Right lobe of liver (tissue), 6 donors: Measurements from ENCODE around the gene MYO5B. TPM values are rescaled to one million over a fixed set of nuclear protein-coding genes. Genes with fewer than 3 reads are reported as not detected.

Experiments used
- ATAC-seq, 4 donors: fragments of 200-7000 bp; cut with Tn5 transposase; one replicate each; pipeline ENCODE4 v1.9.1; 2020; ENCODE audit warnings: mild to moderate bottlenecking in 4 of 4, moderate library complexity in 4 of 4
- DNase-seq, 3 donors: peaks; one replicate each; pipeline ENCODE4 v3.0.0-alpha.2; 2020
- H3K27ac ChIP-seq, 3 donors: fragments of 200-600 bp; one replicate each; pipeline ENCODE4 v1.8.0; 2022
- H3K27me3 ChIP-seq, 2 donors: fragments of 200-600 bp; one replicate each; pipeline ENCODE4 v1.8.0; 2022
- H3K36me3 ChIP-seq, 4 donors: fragments of 200-600 bp; sonication (generic) in 1 of 4; one replicate each; pipeline versions ENCODE4 v1.5.1 to v1.8.0; 2017 to 2022; ENCODE audit warnings: control low read depth in 1 of 4
- H3K4me1 ChIP-seq, 4 donors: fragments of 200-600 bp; sonication (generic) in 1 of 4; one replicate each; pipeline versions ENCODE4 v1.5.1 to v1.8.0; 2017 to 2022; ENCODE audit warnings: control low read depth in 1 of 4
- H3K4me3 ChIP-seq, 3 donors: fragments of 200-600 bp; one replicate each; pipeline ENCODE4 v1.8.0; 2022
- H3K9me3 ChIP-seq, 4 donors: fragments of 200-600 bp; sonication (generic) in 1 of 4; one replicate each; pipeline versions ENCODE4 v1.5.1 to v1.8.0; 2017 to 2022; ENCODE audit warnings: control low read depth in 1 of 4
- POLR2A ChIP-seq: fragments of 450-650 bp; IDR thresholded peaks from one replicate; pipeline ENCODE4 v1.6.1; 2017; ENCODE audit warnings: antibody characterized with exemption, mild to moderate bottlenecking
- WGBS: methylation state at CpG from one replicate; pipeline ENCODE4 v1.1.6; 2018; ENCODE audit warnings: low coverage, low lambda C conversion rate; ENCODE audit not compliant: insufficient coverage; ENCODE audit errors: missing lambda C conversion rate; 5-methylcytosine and 5-hydroxymethylcytosine counted together
- intact Hi-C, 2 donors: fragments of 100-400 bp; cut with DNase I; formaldehyde crosslinking; loops; one replicate each; pipeline versions ENCODE4 v1.11.2 to v1.14.1; 2022
- total RNA-seq, 6 experiments: library from RNA; depleted of rRNA in 2 of 6; stranded (reverse); fragments of >200 nt in 2 of 6; fragmentation: NEBNext Ultra II Directional in 3 of 6; extraction: Animal tissue kit (Norgen Biotek cat#: 25700) in 3 of 6; gene quantifications; one replicate each; pipeline versions ENCODE4 v1.1.0 to v1.2.4, GENCODE V29; 2016 to 2023
- TF ChIP-seq, protein P1 (sequence below), 4 donors: fragments of 200-600 bp in 3 of 4; fragments of 450-650 bp in 1 of 4; IDR thresholded peaks; one replicate each; pipeline versions ENCODE4 v1.5.1 to v1.8.0; 2016 to 2022; ENCODE audit warnings: antibody characterized with exemption in 4 of 4, mild to moderate bottlenecking in 2 of 4
- donor health status: DM: no; HTN: yes; CAD: no.
- donor health status: DM: no; HTN: no; CAD: no.
- donor health status: DM: no; HTN: no; CAD: no.
- donor health status: DM: no; HTN: yes; CAD: no.
- donor health status: DM: no; HTN: yes; CAD: no.

MYO5B gene
- total RNA-seq, 6 experiments from 2014 or later = 13.4 to 25.1 (median 16.6) TPM

DNA sequence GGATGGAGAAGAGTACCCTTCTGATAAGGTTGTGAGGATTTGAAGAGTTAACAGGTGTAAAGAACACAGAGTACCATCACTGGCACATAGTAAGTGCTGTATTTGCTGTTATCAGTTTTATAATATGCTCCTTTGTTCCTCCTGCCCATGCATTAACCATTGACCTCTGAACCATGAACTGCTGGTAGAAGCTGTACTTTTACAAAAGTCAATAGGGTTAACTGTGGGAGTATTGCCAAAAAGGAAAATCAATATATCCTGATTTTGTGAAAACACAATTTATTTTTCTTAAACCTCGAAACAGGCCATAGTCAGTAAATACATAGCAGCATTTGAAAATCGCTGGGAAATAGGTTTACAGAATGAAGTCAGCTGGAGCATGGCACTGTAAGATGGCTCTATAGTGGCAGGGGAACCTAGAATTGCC is 362.7 kb downstream of the MYO5B start:
- Histone ChIP-seq H3K36me3 (no peaks in the 10 kb centered on the region), H3K4me3 (no peak overlapping the region), H3K4me1 (peaks cover 0 to 56% (median 26%) of the 10 kb centered on the region in 4 donors), H3K27me3 (no peaks in the 10 kb centered on the region), H3K9me3 (no peaks in the 10 kb centered on the region), H3K27ac (peak overlapping the region in 2 of 3 donors; percentile 83 to 91)
- WGBS = 30% methylated on average over 2 of the region's 2 CpGs
- DNase-seq (no peak), ATAC-seq (peak; percentile 44 to 82 (median 61))
- TF ChIP-seq, protein P1, sequence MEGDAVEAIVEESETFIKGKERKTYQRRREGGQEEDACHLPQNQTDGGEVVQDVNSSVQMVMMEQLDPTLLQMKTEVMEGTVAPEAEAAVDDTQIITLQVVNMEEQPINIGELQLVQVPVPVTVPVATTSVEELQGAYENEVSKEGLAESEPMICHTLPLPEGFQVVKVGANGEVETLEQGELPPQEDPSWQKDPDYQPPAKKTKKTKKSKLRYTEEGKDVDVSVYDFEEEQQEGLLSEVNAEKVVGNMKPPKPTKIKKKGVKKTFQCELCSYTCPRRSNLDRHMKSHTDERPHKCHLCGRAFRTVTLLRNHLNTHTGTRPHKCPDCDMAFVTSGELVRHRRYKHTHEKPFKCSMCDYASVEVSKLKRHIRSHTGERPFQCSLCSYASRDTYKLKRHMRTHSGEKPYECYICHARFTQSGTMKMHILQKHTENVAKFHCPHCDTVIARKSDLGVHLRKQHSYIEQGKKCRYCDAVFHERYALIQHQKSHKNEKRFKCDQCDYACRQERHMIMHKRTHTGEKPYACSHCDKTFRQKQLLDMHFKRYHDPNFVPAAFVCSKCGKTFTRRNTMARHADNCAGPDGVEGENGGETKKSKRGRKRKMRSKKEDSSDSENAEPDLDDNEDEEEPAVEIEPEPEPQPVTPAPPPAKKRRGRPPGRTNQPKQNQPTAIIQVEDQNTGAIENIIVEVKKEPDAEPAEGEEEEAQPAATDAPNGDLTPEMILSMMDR (IDR thresholded peaks at IDR 0.05) = no peak
- TF ChIP-seq POLR2A = no peak
- intact Hi-C loops = no loop called here

DNA sequence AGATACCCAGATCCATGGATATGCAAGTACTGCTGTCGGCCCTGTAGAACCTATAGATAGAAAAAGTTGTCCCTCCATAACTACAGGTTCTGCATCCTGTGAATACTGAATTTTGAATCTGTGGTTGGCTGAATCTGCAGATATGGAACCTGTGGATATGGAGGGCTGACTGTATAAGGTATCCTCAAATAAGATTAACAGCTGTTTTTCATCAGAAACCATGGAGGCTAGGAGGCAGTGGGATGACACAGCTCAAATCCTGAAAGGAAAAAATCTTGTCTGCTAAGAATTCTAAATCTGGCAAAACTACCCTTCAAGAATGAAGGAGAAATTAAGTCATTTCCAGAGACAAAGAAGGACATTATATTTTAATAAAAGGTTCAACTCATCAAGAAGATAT is 367.0 kb downstream of the MYO5B start:
- Histone ChIP-seq H3K4me1 (peaks cover 0 to 32% (median 12%) of the 10 kb centered on the region in 4 donors), H3K9me3 (no peaks in the 10 kb centered on the region), H3K36me3 (no peaks in the 10 kb centered on the region), H3K27me3 (no peaks in the 10 kb centered on the region), H3K27ac (no peak overlapping the region), H3K4me3 (no peak overlapping the region)
- no peak for TF ChIP-seq POLR2A
- TF ChIP-seq, protein P1 (IDR thresholded peaks at IDR 0.05) = no peak
- 100% methylated on average over 1 of the region's 1 CpG for WGBS
- intact Hi-C loops = no loop called here
- ATAC-seq (no peak), DNase-seq (no peak)

DNA sequence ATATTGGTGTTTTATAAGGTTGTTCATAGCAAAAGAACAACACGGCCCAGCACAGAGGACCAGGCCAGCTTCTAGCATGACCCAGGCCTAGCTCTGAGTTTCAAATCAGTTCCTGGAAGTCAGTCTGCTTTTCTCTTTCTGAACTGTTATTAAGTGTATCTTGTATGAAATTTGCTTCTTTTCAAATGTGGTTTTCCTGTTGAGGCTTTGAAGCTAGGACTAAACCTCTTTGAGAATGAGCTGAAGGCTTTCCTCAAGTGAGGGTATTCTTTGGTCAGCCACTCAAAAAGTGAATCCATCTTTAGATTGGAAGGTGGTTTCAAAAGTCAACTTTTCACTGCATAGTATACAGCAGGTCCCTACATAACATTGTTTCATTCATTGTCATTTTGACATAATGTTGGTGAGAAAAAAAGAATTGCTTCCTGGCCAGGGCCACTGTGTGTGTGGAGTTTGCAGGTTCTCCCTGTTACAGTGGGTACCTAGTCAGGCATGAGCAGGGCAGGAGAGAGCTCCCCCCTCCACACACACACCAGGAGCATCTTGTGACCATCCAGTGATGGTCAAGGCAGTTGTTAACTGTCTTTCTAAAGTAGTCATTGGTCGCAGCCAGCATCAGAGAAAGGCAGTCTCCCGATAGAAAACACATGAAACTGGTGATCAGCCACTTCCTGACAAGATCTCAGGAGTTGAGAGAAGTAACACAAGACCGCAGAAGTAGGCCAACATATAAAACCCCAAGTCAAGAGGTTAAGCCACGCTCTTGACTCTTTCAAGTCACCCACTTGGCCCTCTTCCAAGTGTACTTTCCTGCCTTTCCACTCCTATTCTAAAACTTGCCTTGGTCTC is 374.9 kb downstream of the MYO5B start:
- ATAC-seq (peak in 2 of 4 donors; percentile 23 to 28), DNase-seq (no peak)
- intact Hi-C loops = no loop called here
- Histone ChIP-seq H3K27ac (peak overlapping the region in 1 of 3 donors; percentile 31), H3K36me3 (no peaks in the 10 kb centered on the region), H3K4me3 (no peak overlapping the region), H3K9me3 (no peaks in the 10 kb centered on the region), H3K27me3 (no peaks in the 10 kb centered on the region), H3K4me1 (peaks cover 0 to 27% (median 6%) of the 10 kb centered on the region in 4 donors)
- WGBS = 44% methylated on average over 3 of the region's 5 CpGs
- TF ChIP-seq POLR2A = no peak
- TF ChIP-seq, protein P1 (IDR thresholded peaks at IDR 0.05) = no peak

DNA sequence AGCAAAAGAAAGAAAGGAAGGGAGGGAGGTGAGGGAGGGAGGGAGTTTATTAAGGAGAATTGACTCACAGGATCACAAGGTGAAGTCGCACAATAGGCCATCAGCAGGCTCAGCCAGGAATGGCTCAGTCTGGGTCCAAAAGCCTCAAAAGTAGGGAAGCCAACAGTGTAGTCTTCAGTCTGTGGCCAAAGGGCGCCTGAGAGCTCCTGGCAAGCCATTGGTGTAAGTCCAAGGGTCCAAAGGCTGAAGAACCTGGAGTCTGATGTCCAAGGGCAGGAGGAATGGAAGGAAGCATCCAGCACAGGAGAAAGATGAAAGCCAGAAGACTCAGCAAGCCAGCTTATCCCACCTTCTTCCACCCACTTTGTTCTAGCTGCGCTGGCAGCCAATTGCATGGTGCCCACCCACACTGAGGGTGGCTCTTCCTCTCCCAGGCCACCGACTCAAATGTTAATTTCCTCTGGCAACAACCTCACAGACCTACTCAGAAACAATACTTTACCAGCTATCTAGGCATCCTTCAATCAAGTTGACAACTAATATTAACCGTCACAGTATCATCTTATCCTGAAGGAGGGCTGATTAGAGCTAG is 375.8 kb downstream of the MYO5B start:
- peak; percentile 21 to 71 (median 65) for ATAC-seq
- Histone ChIP-seq H3K27ac (peak overlapping the region in 1 of 3 donors; percentile 31), H3K9me3 (no peaks in the 10 kb centered on the region), H3K4me1 (peaks cover 0 to 27% (median 5%) of the 10 kb centered on the region in 4 donors), H3K4me3 (no peak overlapping the region), H3K36me3 (no peaks in the 10 kb centered on the region), H3K27me3 (no peaks in the 10 kb centered on the region)
- TF ChIP-seq POLR2A = no peak
- peak in 2 of 3 donors; percentile 68 to 75 for DNase-seq
- 32% methylated on average over 3 of the region's 5 CpGs for WGBS
- intact Hi-C loops = no loop called here

DNA sequence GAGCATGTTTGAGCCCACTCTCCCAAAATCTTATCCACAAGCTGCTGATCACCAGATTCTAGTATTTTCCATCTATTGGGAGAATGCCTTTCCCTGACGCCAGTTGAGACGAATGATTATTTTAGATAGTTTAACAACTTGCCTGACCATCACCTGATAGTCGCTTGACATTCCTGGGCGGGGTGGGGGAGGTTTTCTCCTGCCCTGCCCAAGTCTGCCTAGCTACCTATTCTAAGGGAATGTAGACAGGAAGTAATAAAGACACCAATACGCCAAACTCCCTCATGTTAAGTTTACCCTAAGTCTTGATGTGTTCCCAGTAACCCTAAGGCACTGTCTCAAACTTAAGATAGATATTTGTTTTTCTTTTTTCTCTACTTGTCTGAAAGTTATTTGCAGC is 377.0 kb downstream of the MYO5B start:
- Histone ChIP-seq H3K9me3 (no peaks in the 10 kb centered on the region), H3K27ac (peak overlapping the region in 1 of 3 donors; percentile 10), H3K4me1 (peaks cover 0 to 19% (median 0%) of the 10 kb centered on the region in 4 donors), H3K36me3 (no peaks in the 10 kb centered on the region), H3K4me3 (no peak overlapping the region), H3K27me3 (no peaks in the 10 kb centered on the region)
- 93% methylated on average over 5 of the region's 5 CpGs for WGBS
- no peak for DNase-seq
- intact Hi-C loops = no loop called here
- no peak for ATAC-seq
- no peak for TF ChIP-seq POLR2A
